CD14-positive monocyte (primary cell): ENCODE measurements around the gene FAM47E. TPM values are rescaled to one million over a fixed set of nuclear protein-coding genes. Genes with fewer than 3 reads are reported as not detected.

Source experiments
- DNase-seq, 3 donors: peaks; one replicate each; pipeline ENCODE4 v3.0.0-alpha.2; 2011 to 2022
- H2AFZ ChIP-seq: 2 replicates; pipeline ENCODE4 v1.6.0; 2012; ENCODE audit warnings: mild to moderate bottlenecking, low read depth, low read length, inconsistent platforms; ENCODE audit not compliant: insufficient read depth, poor library complexity, severe bottlenecking
- H3K27ac ChIP-seq, 2 donors: 1 replicate in 1 of 2; 2 replicates in 1 of 2; pipeline ENCODE4 v1.5.1; 2012 to 2013; ENCODE audit warnings: low read length in 2 of 2, control low read depth in 1 of 2, inconsistent platforms in 1 of 2, low read depth in 1 of 2, mild to moderate bottlenecking in 1 of 2
- H3K27me3 ChIP-seq, 2 donors: one replicate each; pipeline versions ENCODE4 v1.6.0 to v1.6.1; 2011 to 2013; ENCODE audit warnings: low read length in 2 of 2; ENCODE audit not compliant: control insufficient read depth in 2 of 2, insufficient read depth in 2 of 2
- H3K36me3 ChIP-seq, 2 donors: replicated peaks in 1 of 2; 1 replicate in 1 of 2; 2 replicates in 1 of 2; pipeline versions ENCODE4 v1.5.1 to v1.6.1; 2012 to 2013; ENCODE audit warnings: low read length in 2 of 2, control low read depth in 1 of 2, inconsistent platforms in 1 of 2, mild to moderate bottlenecking in 1 of 2; ENCODE audit not compliant: insufficient read depth in 2 of 2, control insufficient read depth in 1 of 2
- H3K4me1 ChIP-seq, 2 donors: 1 replicate in 1 of 2; 2 replicates in 1 of 2; pipeline versions ENCODE4 v1.5.1 to v1.6.1; 2012 to 2013; ENCODE audit warnings: low read length in 2 of 2, control low read depth in 1 of 2, inconsistent platforms in 1 of 2, mild to moderate bottlenecking in 1 of 2, moderate library complexity in 1 of 2; ENCODE audit not compliant: insufficient read depth in 2 of 2, control insufficient read depth in 1 of 2
- H3K4me2 ChIP-seq: replicated peaks from 2 replicates; pipeline ENCODE3; 2012; ENCODE audit warnings: low read length, moderate library complexity, mild to moderate bottlenecking; ENCODE audit not compliant: poor library complexity, severe bottlenecking; ENCODE audit errors: extremely low read depth
- H3K4me3 ChIP-seq, 3 experiments: fragments of 200-600 bp in 1 of 3; sonication (generic) in 1 of 3; replicated peaks in 1 of 3; 1 replicate in 2 of 3; 2 replicates in 1 of 3; pipeline ENCODE4 v1.5.1; 2011 to 2013; ENCODE audit warnings: low read length in 3 of 3, mild to moderate bottlenecking in 3 of 3, control low read depth in 2 of 3, low read depth in 2 of 3, inconsistent platforms in 1 of 3, moderate library complexity in 1 of 3
- H3K79me2 ChIP-seq: 2 replicates; pipeline ENCODE4 v1.6.0; 2012; ENCODE audit warnings: mild to moderate bottlenecking, control low read depth, inconsistent platforms, low read length, moderate library complexity; ENCODE audit not compliant: insufficient read depth
- H3K9ac ChIP-seq: 2 replicates; pipeline ENCODE4 v1.6.0; 2017; ENCODE audit warnings: low read length, mild to moderate bottlenecking; ENCODE audit not compliant: insufficient read depth, poor library complexity, severe bottlenecking
- H3K9me3 ChIP-seq, 2 donors: replicated peaks in 1 of 2; 1 replicate in 1 of 2; 2 replicates in 1 of 2; pipeline versions ENCODE4 v1.5.1 to v1.6.1; 2012 to 2013; ENCODE audit warnings: low read length in 2 of 2, control low read depth in 1 of 2; ENCODE audit not compliant: control insufficient read depth in 1 of 2, insufficient read depth in 1 of 2
- H4K20me1 ChIP-seq: 2 replicates; pipeline ENCODE4 v1.6.0; 2012; ENCODE audit warnings: mild to moderate bottlenecking, low read length, control low read depth, moderate library complexity; ENCODE audit not compliant: insufficient read depth
- H3K27ac Mint-ChIP-seq, 7 donors: one replicate each; pipeline ENCODE4 v1.8.0; 2020; ENCODE audit warnings: mild to moderate bottlenecking in 7 of 7, mixed read lengths in 7 of 7, moderate library complexity in 6 of 7, inconsistent platforms in 2 of 7
- H3K27me3 Mint-ChIP-seq, 3 donors: one replicate each; pipeline ENCODE4 v1.8.0; 2021 to 2022; ENCODE audit warnings: low read depth in 3 of 3, mild to moderate bottlenecking in 3 of 3, mixed read lengths in 3 of 3, moderate library complexity in 3 of 3, inconsistent platforms in 1 of 3
- H3K36me3 Mint-ChIP-seq, 2 donors: one replicate each; pipeline ENCODE4 v1.8.0; 2020; ENCODE audit warnings: mixed read lengths in 2 of 2, inconsistent platforms in 1 of 2, mild to moderate bottlenecking in 1 of 2
- H3K4me1 Mint-ChIP-seq: one replicate; pipeline ENCODE4 v1.8.0; 2020; ENCODE audit warnings: mild to moderate bottlenecking, mixed read lengths
- H3K4me3 Mint-ChIP-seq, 2 donors: one replicate each; pipeline ENCODE4 v1.8.0; 2020; ENCODE audit warnings: mild to moderate bottlenecking in 2 of 2, mixed read lengths in 2 of 2, moderate library complexity in 1 of 2
- H3K9me3 Mint-ChIP-seq, 7 donors: one replicate each; pipeline ENCODE4 v1.8.0; 2020 to 2022; ENCODE audit warnings: mixed read lengths in 7 of 7, mild to moderate bottlenecking in 6 of 7, moderate library complexity in 6 of 7, inconsistent platforms in 2 of 7
- CTCF ChIP-seq: fragments of 200-600 bp; IDR thresholded peaks from one replicate; pipeline ENCODE4 v1.8.0; 2022; ENCODE audit warnings: antibody characterized with exemption, mild to moderate bottlenecking
- WGBS: methylation state at CpG from one replicate; pipeline ENCODE4 v1.1.5; 2013; ENCODE audit warnings: missing lambda C conversion rate; ENCODE audit not compliant: insufficient coverage; 5-methylcytosine and 5-hydroxymethylcytosine counted together
- intact Hi-C, 2 donors: fragments of 100-400 bp; cut with micrococcal nuclease; formaldehyde crosslinking; loops; one replicate each; pipeline versions ENCODE4 v1.15.0 to v1.15.1; 2023
- polyA plus RNA-seq, 3 donors: library from polyadenylated mRNA; depleted of rRNA in 1 of 3; unstranded in 2 of 3; stranded (reverse) in 1 of 3; fragments of 300-500 nt in 2 of 3; fragments of >200 nt in 1 of 3; fragmentation: Illumina TruSeq in 2 of 3; gene quantifications; 1 replicate in 2 of 3; 2 replicates in 1 of 3; pipeline ENCODE4 v1.2.3, GENCODE V29; 2012 to 2021

The FAM47E gene
- polyA plus RNA-seq, 3 donors, result 0.31 TPM; not detected in 2

GRCh38 chr4:76292730-76293129, 41.2 kb downstream of the FAM47E start:
- 83% methylated on average over 2 of the region's 3 CpGs for WGBS
- H3K4me2 ChIP-seq, result no peak overlapping the region
- no peaks in the 10 kb centered on the region for H3K27me3 ChIP-seq
- peaks cover 28% of the 10 kb centered on the region for H3K4me1 Mint-ChIP-seq
- H3K27ac Mint-ChIP-seq, result no peak overlapping the region
- intact Hi-C loops, result no loop called here
- peaks cover 0 to 10% (median 1%) of the 10 kb centered on the region in 7 donors for H3K9me3 Mint-ChIP-seq
- no peak overlapping the region for H3K4me3 Mint-ChIP-seq
- H3K4me1 ChIP-seq, result peaks cover 6 to 11% of the 10 kb centered on the region in 2 donors
- H3K4me3 ChIP-seq, result no peak overlapping the region
- H3K27ac ChIP-seq, result no peak overlapping the region
- H3K79me2 ChIP-seq, result no peaks in the 10 kb centered on the region
- DNase-seq, result no peak
- H3K9me3 ChIP-seq, result no peaks in the 10 kb centered on the region
- peaks cover 0 to 2% (median 1%) of the 10 kb centered on the region in 3 donors for H3K27me3 Mint-ChIP-seq
- no peak overlapping the region for H3K9ac ChIP-seq
- no peaks in the 10 kb centered on the region for H3K36me3 ChIP-seq
- H4K20me1 ChIP-seq, result no peaks in the 10 kb centered on the region
- no peak overlapping the region for H2AFZ ChIP-seq
- no peak for TF ChIP-seq CTCF
- H3K36me3 Mint-ChIP-seq, result peaks cover 0 to 3% of the 10 kb centered on the region in 2 donors

GRCh38 chr4:76293772-76294171, 42.3 kb downstream of the FAM47E start:
- Histone ChIP-seq H3K4me2 (no peak overlapping the region), H3K27me3 (no peaks in the 10 kb centered on the region), H3K79me2 (no peaks in the 10 kb centered on the region), H3K36me3 (no peaks in the 10 kb centered on the region), H2AFZ (no peak overlapping the region), H3K4me1 (peaks cover 6 to 11% of the 10 kb centered on the region in 2 donors), H3K4me3 (no peak overlapping the region), H4K20me1 (no peaks in the 10 kb centered on the region), H3K9ac (no peak overlapping the region), H3K9me3 (peaks cover 3 to 5% of the 10 kb centered on the region in 2 donors), H3K27ac (no peak overlapping the region)
- Mint-ChIP-seq H3K4me3 (no peak overlapping the region), H3K4me1 (peaks cover 28% of the 10 kb centered on the region), H3K9me3 (peaks cover 0 to 11% (median 7%) of the 10 kb centered on the region in 7 donors), H3K27me3 (peaks cover 0 to 1% (median 0%) of the 10 kb centered on the region in 3 donors), H3K27ac (no peak overlapping the region), H3K36me3 (peaks cover 0 to 4% of the 10 kb centered on the region in 2 donors)
- no peak for TF ChIP-seq CTCF
- WGBS, result 92% methylated on average over 1 of the region's 2 CpGs
- no peak for DNase-seq
- intact Hi-C loops, result no loop called here
